ENCODE data around the gene C1orf159.
A peak's percentile ranks its signal among the peaks of the same experiment; 100 is the strongest.
"Not testable (repeated sequence)": the region's sequence is repeated elsewhere in the genome, so short reads cannot be mapped to it uniquely, and the experiment has no call there.

The C1orf159 gene

GRCh38 chr1:1060281-1061000, 55.4 kb downstream of the C1orf159 start:
- no peak for DNase-seq (ENCODE audit: low read depth)
- TF ChIP-seq CTCF (conservative IDR thresholded peaks at IDR 0.05; ENCODE audit: low read depth, low read length) = no peak
- H3K4me3 ChIP-seq (ENCODE audit: low read length) = no peak overlapping the region

DNA sequence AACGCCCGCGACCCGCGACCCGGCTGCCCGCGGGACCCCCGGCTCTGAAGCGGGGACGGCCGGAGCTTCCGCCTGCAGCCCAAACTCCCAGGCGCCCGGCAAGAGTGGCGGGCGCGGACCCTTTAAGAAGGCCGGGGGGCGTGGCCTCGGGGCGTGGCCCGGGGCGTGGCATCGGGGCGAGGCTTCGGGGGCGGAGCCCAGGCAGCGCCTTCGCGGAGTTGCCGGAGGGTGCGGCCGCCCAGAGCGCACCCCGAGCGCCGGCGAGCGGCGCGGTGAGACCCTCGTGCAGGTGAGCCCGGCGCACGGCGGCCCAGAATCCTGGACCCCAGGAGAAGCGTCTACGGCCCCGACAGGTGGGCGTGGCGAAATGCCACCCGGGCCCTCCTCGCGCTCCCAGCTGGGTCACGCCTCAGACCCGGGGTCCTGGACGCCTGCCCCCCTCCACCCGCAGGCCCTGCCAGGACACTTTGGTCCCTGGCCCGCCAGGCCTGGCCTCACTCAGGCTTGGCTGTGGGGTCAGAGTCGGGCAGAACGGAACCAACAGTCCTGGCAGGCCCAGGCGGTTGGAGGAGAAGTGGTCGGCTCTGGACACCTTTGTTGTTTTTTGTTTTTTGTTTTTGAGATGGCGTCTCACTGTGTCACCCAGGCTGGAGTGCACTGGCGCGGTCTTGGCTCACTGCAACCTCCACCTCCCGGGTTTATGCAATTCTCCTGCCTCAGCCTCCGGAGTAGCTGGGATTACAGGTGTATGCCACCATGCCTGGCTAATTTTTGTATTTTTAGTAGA, 56.2 kb downstream of the C1orf159 start:
- no peak for DNase-seq (ENCODE audit: low read depth)
- no peak for TF ChIP-seq CTCF (conservative IDR thresholded peaks at IDR 0.05; ENCODE audit: low read depth, low read length)

DNA sequence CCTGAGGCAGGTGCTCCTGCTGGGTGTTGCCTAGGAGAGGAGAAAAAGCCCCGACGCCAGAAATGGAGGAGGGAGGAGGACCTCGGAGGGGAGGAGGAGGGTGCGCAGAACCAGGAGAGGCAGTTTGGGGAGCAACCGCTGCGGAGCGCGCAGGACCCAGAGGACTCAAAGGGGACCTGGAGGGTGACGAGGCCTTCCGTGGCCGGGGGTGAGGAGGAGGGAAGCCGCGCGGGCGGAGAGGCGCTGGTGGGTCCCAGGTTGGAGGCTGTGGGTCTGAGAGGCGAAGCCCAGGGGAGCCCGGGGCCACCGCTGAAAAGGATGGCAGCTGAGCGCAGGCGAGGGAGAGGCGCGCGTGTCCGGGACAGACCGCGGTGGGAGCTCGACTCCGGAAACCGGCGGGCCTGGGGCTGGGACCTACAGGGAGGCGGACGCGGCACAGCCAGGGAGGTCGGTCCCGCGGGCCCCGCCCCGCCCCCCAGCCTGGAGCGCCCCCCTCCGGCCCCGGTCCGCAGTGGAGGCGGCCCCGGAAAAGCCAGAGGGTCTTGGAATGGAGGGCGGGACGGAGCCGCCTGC, 56.9 kb downstream of the C1orf159 start:
- H3K4me3 ChIP-seq (ENCODE audit: low read length) = peak overlapping the region; percentile 53
- no peak for TF ChIP-seq CTCF (conservative IDR thresholded peaks at IDR 0.05; ENCODE audit: low read depth, low read length)
- DNase-seq (ENCODE audit: low read depth) = no peak

More for the DNA sequence above, 56.2 kb downstream of the C1orf159 start:
- peak overlapping the region; percentile 53 for H3K4me3 ChIP-seq (ENCODE audit: low read length)

GRCh38 chr1:1058088-1058905, 57.6 kb downstream of the C1orf159 start:
- TF ChIP-seq CTCF (conservative IDR thresholded peaks at IDR 0.05; ENCODE audit: low read depth, low read length) = no peak
- no peak overlapping the region for H3K4me3 ChIP-seq (ENCODE audit: low read length)
- no peak for DNase-seq (ENCODE audit: low read depth)

GRCh38 chr1:1057769-1058087, 58.2 kb downstream of the C1orf159 start:
- not testable (repeated sequence) for H3K4me3 ChIP-seq (ENCODE audit: low read length); DNase-seq (ENCODE audit: low read depth)

DNA sequence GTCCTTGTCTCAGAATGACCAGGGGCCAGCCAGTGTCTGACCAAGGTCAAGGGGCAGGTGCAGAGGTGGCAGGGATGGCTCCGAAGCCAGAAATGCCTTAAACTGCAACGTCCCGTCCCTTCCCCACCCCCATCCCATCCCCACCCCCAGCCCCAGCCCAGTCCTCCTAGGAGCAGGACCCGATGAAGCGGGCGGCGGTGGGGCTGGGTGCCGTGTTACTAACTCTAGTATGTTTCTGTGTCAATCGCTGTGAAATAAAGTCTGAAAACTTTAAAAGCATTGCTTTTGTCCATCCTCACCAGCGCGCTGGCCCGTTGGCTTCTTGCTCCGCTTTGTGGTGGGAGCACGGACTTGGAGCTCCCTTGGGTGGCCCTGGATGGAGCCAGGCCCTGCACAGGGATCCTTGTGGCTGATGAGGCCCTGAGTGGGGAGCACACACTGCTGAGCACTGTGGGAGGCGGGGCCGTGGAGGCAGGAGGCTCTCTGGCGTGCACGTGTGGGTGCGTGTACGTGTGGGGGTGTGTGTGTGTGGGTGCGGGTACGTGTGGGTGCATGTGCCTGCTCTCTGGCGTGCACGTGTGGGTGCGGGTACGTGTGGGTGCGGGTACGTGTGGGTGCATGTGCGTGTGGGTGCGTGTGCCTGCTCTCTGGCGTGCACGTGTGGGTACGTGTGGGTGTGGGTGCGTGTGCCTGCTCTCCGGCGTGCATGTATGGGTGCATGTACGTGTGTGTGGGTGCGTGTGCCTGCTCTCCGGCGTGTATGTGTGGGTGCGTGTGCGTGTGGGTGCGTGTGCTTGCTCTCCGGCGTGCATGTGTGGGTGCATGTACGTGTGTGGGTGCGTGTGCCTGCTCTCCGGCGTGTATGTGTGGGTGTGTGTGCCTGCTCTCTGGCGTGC, 59.8 kb downstream of the C1orf159 start:
- TF ChIP-seq CTCF (conservative IDR thresholded peaks at IDR 0.05; ENCODE audit: low read depth, low read length) = no peak
- no peak overlapping the region for H3K4me3 ChIP-seq (ENCODE audit: low read length)
- DNase-seq (ENCODE audit: low read depth) = no peak
